RWPE1 (cell line): Measurements from ENCODE around the gene COL19A1.

Source experiments
- CTCF ChIA-PET: fragments of 350-600 bp; sonication (Branson Sonifier 250); formaldehyde crosslinking; extraction: SDS; loops from one replicate; lab custom pipeline; 2021; lab: Yijun Ruan, JAX
- POLR2A ChIA-PET: fragments of 400-600 bp; formaldehyde crosslinking; extraction: SDS; loops from one replicate; lab custom pipeline; 2020; ENCODE audit warnings: antibody characterized with exemption; ENCODE audit not compliant: low non-redundant PET; lab: Yijun Ruan, JAX
- DNase-seq: peaks from one replicate; pipeline ENCODE4 v3.0.0; 2012; ENCODE audit warnings: low spot score
- H3K27ac ChIP-seq: fragments of 450-650 bp; 2 replicates; pipeline ENCODE4 v1.5.1; 2017
- CTCF ChIP-seq: fragments of 450-650 bp; conservative IDR thresholded peaks from 2 replicates; pipeline ENCODE4 v1.5.1; 2017; ENCODE audit warnings: low read depth, mild to moderate bottlenecking

The COL19A1 gene

GRCh38 chr6:69868961-69869360, 2.6 kb downstream of the COL19A1 start:
- no peak for DNase-seq
- TF ChIP-seq CTCF: no peak
- ChIA-PET CTCF (no interaction called here), POLR2A (no interaction called here)
- H3K27ac ChIP-seq: no peak overlapping the region

GRCh38 chr6:69871107-69871506, 4.8 kb downstream of the COL19A1 start:
- POLR2A ChIA-PET: no interaction called here
- no peak for TF ChIP-seq CTCF
- CTCF ChIA-PET: no interaction called here
- H3K27ac ChIP-seq: no peak overlapping the region
- no peak for DNase-seq

GRCh38 chr6:69873291-69873690, 6.9 kb downstream of the COL19A1 start:
- TF ChIP-seq CTCF: no peak
- CTCF ChIA-PET: interaction anchor here (0.5 to 1.5 kb wide), 3 partner anchors 9 to 693 kb away, joined by 3 to 4 read pairs (median 4); no protein-coding TSS in a partner anchor
- DNase-seq: no peak

GRCh38 chr6:69875715-69876114, 9.4 kb downstream of the COL19A1 start:
- ChIA-PET CTCF (no interaction called here), POLR2A (no interaction called here)
- TF ChIP-seq CTCF: no peak
- no peak overlapping the region for H3K27ac ChIP-seq
- DNase-seq: no peak

More at GRCh38 chr6:69873291-69873690, 6.9 kb downstream of the COL19A1 start:
- no peak overlapping the region for H3K27ac ChIP-seq
- POLR2A ChIA-PET: no interaction called here

- TF ChIP-seq CTCF: no peak
- no peak overlapping the region for H3K27ac ChIP-seq
- DNase-seq: no peak
- CTCF ChIA-PET: interaction anchor here (0.6 kb wide), 1 partner anchor 13 kb away, joined by 3 read pairs; no protein-coding TSS in a partner anchor
- POLR2A ChIA-PET: no interaction called here
Measured at GRCh38 chr6:69878795-69879194, 12.4 kb downstream of the COL19A1 start.

GRCh38 chr6:69880601-69881000, 14.2 kb downstream of the COL19A1 start:
- H3K27ac ChIP-seq: no peak overlapping the region
- no peak for TF ChIP-seq CTCF
- CTCF ChIA-PET: no interaction called here
- POLR2A ChIA-PET: no interaction called here
- no peak for DNase-seq
